Stomach (tissue), 4 donors: Measurements from ENCODE around the gene CCHCR1.

Experiments used
- CTCF ChIP-seq, 7 experiments: fragments of 450-650 bp in 4 of 7; fragments of 200-600 bp in 3 of 7; sonication (generic) in 3 of 7; IDR thresholded peaks; one replicate each; pipeline ENCODE4 v1.5.1; 2016 to 2019; ENCODE audit warnings: antibody characterized with exemption in 7 of 7, control low read depth in 2 of 7, mild to moderate bottlenecking in 1 of 7
- POLR2A ChIP-seq, 4 donors: fragments of 450-650 bp; IDR thresholded peaks; one replicate each; pipeline ENCODE4 v1.6.1; 2016; ENCODE audit warnings: antibody characterized with exemption in 4 of 4, control low read depth in 2 of 4, mild to moderate bottlenecking in 1 of 4, moderate library complexity in 1 of 4
- POLR2AphosphoS5 ChIP-seq, 3 donors: sonication (generic); formaldehyde crosslinking; IDR thresholded peaks; one replicate each; pipeline ENCODE4 v1.6.1; 2016; ENCODE audit warnings: antibody characterized with exemption in 3 of 3

DNA sequence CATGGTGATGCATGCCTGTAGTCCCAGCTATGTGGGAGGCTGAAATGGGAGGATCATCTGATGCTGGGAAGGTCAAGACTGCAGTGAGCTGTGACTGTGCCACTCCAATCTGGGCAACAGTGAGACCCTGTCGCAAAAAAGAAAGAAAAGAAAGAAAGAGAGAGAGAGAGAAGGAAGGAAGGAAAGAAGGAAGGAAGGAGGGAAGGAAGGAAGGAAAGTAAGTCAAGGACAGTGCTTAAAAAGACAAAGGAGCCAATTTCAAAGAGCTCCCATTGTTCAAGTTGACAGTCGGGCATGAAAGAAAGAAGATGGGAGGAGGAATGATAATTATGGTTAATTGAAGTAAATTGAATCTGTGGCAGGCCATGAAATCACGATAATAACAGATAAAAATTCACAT is 61.4 kb downstream of the CCHCR1 start:
- TF ChIP-seq POLR2AphosphoS5 (IDR thresholded peaks at IDR 0.05) (no peak), CTCF (IDR thresholded peaks at IDR 0.05) (no peak), POLR2A (IDR thresholded peaks at IDR 0.05) (no peak)
